DOHH2 (cell line): ENCODE data around the gene CPEB3.

Experiments used
- EZH2phosphoT487 ChIP-seq: fragments of 200-600 bp; sonication (generic); IDR thresholded peaks from 2 replicates; pipeline ENCODE4 v1.6.1; 2017; ENCODE audit warnings: borderline replicate concordance, mild to moderate bottlenecking, antibody characterized with exemption, low read length, moderate library complexity, mixed read lengths
- TF ChIP-seq, protein P1 (sequence below): fragments of 200-600 bp; sonication (generic); IDR thresholded peaks from one replicate; pipeline ENCODE4 v1.5.1; 2014; ENCODE audit warnings: antibody characterized with exemption, mild to moderate bottlenecking, low read depth, low read length; ENCODE audit not compliant: poor library complexity, severe bottlenecking

DNA sequence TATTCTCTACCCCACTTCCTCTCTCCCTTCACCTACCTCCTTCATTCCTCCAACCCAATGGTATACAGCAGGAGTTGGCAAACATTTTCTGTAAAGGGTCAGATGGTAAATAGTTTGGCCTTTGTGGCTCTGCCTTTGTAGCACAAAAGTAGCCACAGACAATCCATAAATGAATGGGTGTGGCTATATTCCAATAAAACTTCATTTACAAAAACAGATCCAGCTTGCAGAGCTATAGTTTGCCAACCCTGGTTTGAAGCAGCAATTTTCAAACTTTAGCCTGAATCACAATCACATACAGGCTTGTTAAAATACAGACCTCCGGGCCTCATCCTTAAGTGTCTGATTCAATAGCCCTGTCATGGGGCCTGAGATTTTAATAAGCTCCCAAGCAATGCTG is 110.5 kb downstream of the CPEB3 start:
- TF ChIP-seq, protein P1, sequence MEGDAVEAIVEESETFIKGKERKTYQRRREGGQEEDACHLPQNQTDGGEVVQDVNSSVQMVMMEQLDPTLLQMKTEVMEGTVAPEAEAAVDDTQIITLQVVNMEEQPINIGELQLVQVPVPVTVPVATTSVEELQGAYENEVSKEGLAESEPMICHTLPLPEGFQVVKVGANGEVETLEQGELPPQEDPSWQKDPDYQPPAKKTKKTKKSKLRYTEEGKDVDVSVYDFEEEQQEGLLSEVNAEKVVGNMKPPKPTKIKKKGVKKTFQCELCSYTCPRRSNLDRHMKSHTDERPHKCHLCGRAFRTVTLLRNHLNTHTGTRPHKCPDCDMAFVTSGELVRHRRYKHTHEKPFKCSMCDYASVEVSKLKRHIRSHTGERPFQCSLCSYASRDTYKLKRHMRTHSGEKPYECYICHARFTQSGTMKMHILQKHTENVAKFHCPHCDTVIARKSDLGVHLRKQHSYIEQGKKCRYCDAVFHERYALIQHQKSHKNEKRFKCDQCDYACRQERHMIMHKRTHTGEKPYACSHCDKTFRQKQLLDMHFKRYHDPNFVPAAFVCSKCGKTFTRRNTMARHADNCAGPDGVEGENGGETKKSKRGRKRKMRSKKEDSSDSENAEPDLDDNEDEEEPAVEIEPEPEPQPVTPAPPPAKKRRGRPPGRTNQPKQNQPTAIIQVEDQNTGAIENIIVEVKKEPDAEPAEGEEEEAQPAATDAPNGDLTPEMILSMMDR = no peak
- no peak for TF ChIP-seq EZH2phosphoT487
